K562 (cell line): ENCODE results near the gene KIF5C. TPM values are rescaled to one million over a fixed set of nuclear protein-coding genes. Genes with fewer than 3 reads are reported as not detected.

Source experiments
- ATAC-seq: fragments of 200-7000 bp; cut with Tn5 transposase; 3 replicates; pipeline ENCODE4 v1.9.1; 2020; ENCODE audit warnings: moderate library complexity
- BruUV-seq: library from RNA; stranded (reverse); fragments of 400-500 nt; replicated peaks from 2 replicates; lab custom pipeline; 2021; lab: Mats Ljungman, UMichigan
- CTCF ChIA-PET: fragments of 300-600 bp; formaldehyde crosslinking; extraction: SDS; loops from one replicate; lab custom pipeline; 2021; ENCODE audit warnings: low intra/inter-chr PET ratio; lab: Yijun Ruan, JAX
- POLR2A ChIA-PET: fragments of 300-600, 350-650 bp; sonication (Branson Sonifier 250); formaldehyde crosslinking; extraction: SDS; loops from one replicate; lab custom pipeline; 2021; ENCODE audit warnings: antibody characterized with exemption, inconsistent platforms; lab: Yijun Ruan, JAX
- DNase-seq, 4 experiments: peaks; one replicate each; pipeline versions ENCODE4 v3.0.0 to v3.0.0-alpha.2; 2011 to 2018; ENCODE audit warnings: low spot score in 3 of 4, mixed read lengths in 3 of 4; ENCODE audit errors: extremely low read depth in 1 of 4
- FAIRE-seq: peaks from 2 replicates; lab custom pipeline; 2011; peaks lifted over from hg19 to GRCh38; lab: Jason Lieb, UNC
- H2AFZ ChIP-seq: 2 replicates; pipeline ENCODE4 v1.6.0; 2011; ENCODE audit warnings: low read depth, low read length, control low read depth, inconsistent platforms
- H3K27ac ChIP-seq: fragments of 200-600 bp; 3 replicates; pipeline ENCODE4 v1.8.0; 2011; ENCODE audit warnings: low read depth, mild to moderate bottlenecking, control low read depth, inconsistent platforms, low read length, moderate library complexity, mixed read lengths; ENCODE audit errors: extremely low read depth
- H3K27me3 ChIP-seq, 2 experiments: fragments of 300-600 bp in 1 of 2; 2 replicates in 1 of 2; 3 replicates in 1 of 2; pipeline versions ENCODE4 v1.6.0 to v1.8.0; 2011; ENCODE audit warnings: inconsistent platforms in 2 of 2, low read length in 2 of 2, mild to moderate bottlenecking in 1 of 2, mixed read lengths in 1 of 2, moderate library complexity in 1 of 2; ENCODE audit not compliant: control insufficient read depth in 2 of 2, insufficient read depth in 2 of 2
- H3K36me3 ChIP-seq: fragments of 300-600 bp; 3 replicates; pipeline ENCODE4 v1.8.0; 2011; ENCODE audit warnings: mild to moderate bottlenecking, low read length, inconsistent platforms; ENCODE audit not compliant: control insufficient read depth, insufficient read depth
- H3K4me1 ChIP-seq, 2 experiments: fragments of 200-600 bp in 1 of 2; replicated peaks in 1 of 2; 2 replicates in 1 of 2; 3 replicates in 1 of 2; pipeline versions ENCODE4 v1.5.1 to v1.8.0; 2011; ENCODE audit warnings: inconsistent platforms in 2 of 2, low read length in 2 of 2, mild to moderate bottlenecking in 1 of 2, mixed read lengths in 1 of 2, moderate library complexity in 1 of 2; ENCODE audit not compliant: control insufficient read depth in 2 of 2, insufficient read depth in 2 of 2
- H3K4me2 ChIP-seq: 2 replicates; pipeline ENCODE4 v1.6.1; 2011; ENCODE audit warnings: low read length, control low read depth, inconsistent platforms, mixed read lengths; ENCODE audit not compliant: insufficient read depth
- H3K4me3 ChIP-seq: fragments of 200-600 bp; sonication (generic), shearing (Covaris generic); 2 replicates; pipeline ENCODE4 v1.5.1; 2016; ENCODE audit warnings: control low read depth, inconsistent platforms
- H3K79me2 ChIP-seq: fragments of 200-600 bp; 3 replicates; pipeline ENCODE4 v1.8.0; 2011; ENCODE audit warnings: low read length, inconsistent platforms; ENCODE audit not compliant: control insufficient read depth, insufficient read depth
- H3K9ac ChIP-seq, 2 experiments: 2 replicates each; pipeline versions ENCODE4 v1.6.0 to v1.6.1; 2011; ENCODE audit warnings: low read depth in 2 of 2, low read length in 2 of 2, control low read depth in 1 of 2, inconsistent platforms in 1 of 2, mild to moderate bottlenecking in 1 of 2, mixed read lengths in 1 of 2; ENCODE audit not compliant: insufficient read depth in 1 of 2
- H3K9me1 ChIP-seq: one replicate; pipeline ENCODE4 v1.6.0; 2011; ENCODE audit warnings: inconsistent platforms, mild to moderate bottlenecking, low read length, moderate library complexity; ENCODE audit not compliant: control insufficient read depth, insufficient read depth
- H3K9me3 ChIP-seq: replicated peaks from 2 replicates; pipeline ENCODE4 v1.5.1; 2011; ENCODE audit warnings: low read depth, low read length, inconsistent platforms; ENCODE audit not compliant: control insufficient read depth, insufficient read depth
- H4K20me1 ChIP-seq: replicated peaks from 2 replicates; pipeline ENCODE4 v1.6.1; 2011; ENCODE audit warnings: low read length, inconsistent platforms, mixed read lengths; ENCODE audit not compliant: control insufficient read depth, insufficient read depth
- ATF7 ChIP-seq: fragments of 450-650 bp; IDR thresholded peaks from 2 replicates; pipeline ENCODE4 v1.7.1; 2014; ENCODE audit warnings: mild to moderate bottlenecking, moderate library complexity
- FOXJ3 ChIP-seq: sonication (generic); formaldehyde crosslinking; IDR thresholded peaks from 2 replicates; pipeline ENCODE4 v1.4.0; 2020; ENCODE audit warnings: mild to moderate bottlenecking, missing genetic modification reagents
- HDAC3 ChIP-seq: fragments of 450-650 bp; IDR thresholded peaks from 2 replicates; pipeline ENCODE4 v1.6.1; 2018; ENCODE audit warnings: borderline replicate concordance, mild to moderate bottlenecking, moderate library complexity; ENCODE audit not compliant: partially characterized antibody
- MEF2A ChIP-seq: IDR thresholded peaks from 2 replicates; pipeline ENCODE4 v1.6.1; 2011; ENCODE audit warnings: low read depth, mild to moderate bottlenecking, low read length, moderate library complexity; ENCODE audit not compliant: control insufficient read depth
- SMAD3 ChIP-seq: fragments of 450-650 bp; formaldehyde crosslinking; conservative IDR thresholded peaks from 2 replicates; pipeline ENCODE4 v1.4.0; 2020; ENCODE audit warnings: mild to moderate bottlenecking
- SMARCC2 ChIP-seq: fragments of 450-650 bp; IDR thresholded peaks from 2 replicates; pipeline ENCODE4 v1.6.1; 2017; ENCODE audit warnings: antibody characterized with exemption, moderate library complexity, mild to moderate bottlenecking, low read depth
- SMC3 ChIP-seq: conservative IDR thresholded peaks from 2 replicates; pipeline ENCODE4 v1.6.1; 2011; ENCODE audit warnings: low read depth, low read length, improper control_type of control experiment; ENCODE audit not compliant: insufficient read depth
- STAT5B ChIP-seq: fragments of 250-450 bp; sonication (Bioruptor Pico); IDR thresholded peaks from 2 replicates; pipeline ENCODE4 v1.8.0; 2021; ENCODE audit warnings: mild to moderate bottlenecking, inconsistent platforms
- ZNF408 ChIP-seq: fragments of 250-450 bp; sonication (Bioruptor Pico); IDR thresholded peaks from 2 replicates; pipeline ENCODE4 v1.4.0; 2020; ENCODE audit warnings: low read depth, mild to moderate bottlenecking, moderate library complexity
- ZNF77 ChIP-seq: fragments of 250-450 bp; sonication (Bioruptor Pico); IDR thresholded peaks from 2 replicates; pipeline ENCODE4 v1.5.0; 2020
- WGBS: fragments of 100-300 bp; shearing (Covaris generic); methylation state at CpG from one replicate; pipeline ENCODE4 v1.1.6; 2016; ENCODE audit warnings: low coverage, mixed read lengths; ENCODE audit not compliant: insufficient coverage; ENCODE audit errors: missing lambda C conversion rate; 5-methylcytosine and 5-hydroxymethylcytosine counted together
- in situ Hi-C: fragments of 300-500 bp; cut with MboI; formaldehyde crosslinking; loops from 4 replicates; pipeline ENCODE4 v1.15.0; 2018; ENCODE audit warnings: inconsistent platforms, mixed read lengths
- intact Hi-C: fragments of 100-400 bp; cut with micrococcal nuclease; formaldehyde crosslinking; loops from 2 replicates; pipeline ENCODE4 v1.14.2; 2022
- polyA plus RNA-seq, 8 experiments: library from polyadenylated mRNA; depleted of rRNA in 4 of 8; stranded (reverse) in 5 of 8; unstranded in 3 of 8; fragments of >200 nt; fragmentation: Nextera tagmentation in 2 of 8; fragmentation: Illumina TruSeq in 1 of 8; extraction: Ambion mirVana in 2 of 8; extraction: Trizol in 1 of 8; gene quantifications; 2 replicates each; pipeline versions ENCODE4 v1.2.1 to v1.2.3, GENCODE V29; 2011 to 2014; ENCODE audit warnings: inconsistent platforms in 1 of 8, missing spikeins in 1 of 8
- total RNA-seq, 7 experiments: library from RNA; depleted of rRNA in 6 of 7; stranded (reverse); fragments of >200 nt in 6 of 7; fragmentation: Illumina TruSeq in 2 of 7; extraction: Trizol in 2 of 7; gene quantifications; 2 replicates each; pipeline versions ENCODE4 v1.2.1 to v1.2.3, GENCODE V29; 2011 to 2021; ENCODE audit warnings: low replicate concordance in 1 of 7
- TF ChIP-seq, protein P1 (sequence below): sonication (generic); formaldehyde crosslinking; IDR thresholded peaks from 2 replicates; pipeline ENCODE4 v1.8.1; 2023; ENCODE audit warnings: mild to moderate bottlenecking, missing genetic modification reagents, moderate library complexity

The KIF5C gene
- total and polyA plus RNA-seq, 9 of the 15 experiments (the other 6 are each of a cell fraction or from before 2014, with no cell fraction given), result 0.01 to 0.09 (median 0.01) TPM; not detected in 6

DNA sequence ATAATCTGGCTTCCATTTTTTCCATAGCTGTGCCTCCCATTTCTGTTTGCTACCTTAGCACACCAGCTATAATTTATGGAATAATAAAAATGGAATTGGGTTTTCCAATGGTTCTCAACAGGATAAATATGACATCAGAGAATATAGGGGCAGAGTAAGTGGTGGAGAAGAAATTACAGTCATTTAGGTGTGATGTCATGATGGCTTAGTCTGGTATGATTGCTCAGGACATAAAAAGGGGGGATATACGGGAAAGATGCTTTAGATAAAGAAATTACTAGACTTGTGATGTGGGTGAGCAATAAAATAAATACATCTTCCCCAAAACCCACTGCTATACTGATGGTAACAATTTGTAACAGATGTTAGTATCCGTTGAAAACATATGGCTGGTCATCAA is 21.6 kb upstream of the KIF5C start:
- Histone ChIP-seq H3K9ac (no peak overlapping the region), H3K27ac (no peak overlapping the region), H3K4me1 (no peaks in the 10 kb centered on the region), H4K20me1 (no peaks in the 10 kb centered on the region), H3K4me3 (no peak overlapping the region), H3K4me2 (no peak overlapping the region), H3K27me3 (no peaks in the 10 kb centered on the region; a peak in 1 of 5 replicates), H2AFZ (no peak overlapping the region), H3K9me1 (no peaks in the 10 kb centered on the region), H3K36me3 (no peaks in the 10 kb centered on the region), H3K9me3 (no peaks in the 10 kb centered on the region), H3K79me2 (no peaks in the 10 kb centered on the region)
- no TSS peak for BruUV-seq
- intact Hi-C loops, result no loop called here
- ATAC-seq (no peak), DNase-seq (no peak), FAIRE-seq (no peak)
- in situ Hi-C loops, result no loop called here
- WGBS, result 0% methylated on average over 2 of the region's 2 CpGs
- no peak for TF ChIP-seq MEF2A
- TF ChIP-seq ZNF77 (CRISPR knock-in tag), result no peak
- no peak for TF ChIP-seq STAT5B (CRISPR knock-in tag)
- ChIA-PET CTCF (no interaction called here), POLR2A (no interaction called here)

DNA sequence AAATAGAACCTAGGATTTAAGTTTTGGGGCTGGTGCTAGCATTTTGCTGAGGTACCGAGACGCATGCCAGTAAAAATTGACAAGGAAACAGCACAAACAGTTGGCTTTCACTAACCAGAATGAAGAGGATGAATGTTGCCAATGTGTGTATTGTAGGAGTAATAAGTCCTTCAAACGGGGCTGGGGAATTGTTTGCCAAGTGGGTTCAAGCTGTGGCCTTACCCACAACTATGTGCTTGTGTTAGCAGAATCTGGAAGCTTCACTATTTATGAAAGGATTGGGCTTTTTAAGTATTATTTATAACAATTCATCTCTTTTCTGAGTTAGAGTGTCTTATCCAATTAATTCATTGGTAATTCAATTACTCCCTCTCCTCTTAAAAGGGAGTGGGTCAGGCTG is 15.0 kb upstream of the KIF5C start:
- CTCF ChIA-PET, result no interaction called here
- Histone ChIP-seq H3K9ac (no peak overlapping the region), H3K4me3 (no peak overlapping the region), H3K9me3 (no peaks in the 10 kb centered on the region), H3K4me1 (no peaks in the 10 kb centered on the region), H3K79me2 (no peaks in the 10 kb centered on the region), H3K27me3 (peaks cover 9 to 12% of the 10 kb centered on the region in 2 experiments; a peak in 2 of 5 replicates), H3K36me3 (no peaks in the 10 kb centered on the region), H3K9me1 (no peaks in the 10 kb centered on the region), H3K4me2 (no peak overlapping the region), H3K27ac (no peak overlapping the region), H4K20me1 (no peaks in the 10 kb centered on the region), H2AFZ (no peak overlapping the region)
- no peak for FAIRE-seq
- TF ChIP-seq, protein P1, sequence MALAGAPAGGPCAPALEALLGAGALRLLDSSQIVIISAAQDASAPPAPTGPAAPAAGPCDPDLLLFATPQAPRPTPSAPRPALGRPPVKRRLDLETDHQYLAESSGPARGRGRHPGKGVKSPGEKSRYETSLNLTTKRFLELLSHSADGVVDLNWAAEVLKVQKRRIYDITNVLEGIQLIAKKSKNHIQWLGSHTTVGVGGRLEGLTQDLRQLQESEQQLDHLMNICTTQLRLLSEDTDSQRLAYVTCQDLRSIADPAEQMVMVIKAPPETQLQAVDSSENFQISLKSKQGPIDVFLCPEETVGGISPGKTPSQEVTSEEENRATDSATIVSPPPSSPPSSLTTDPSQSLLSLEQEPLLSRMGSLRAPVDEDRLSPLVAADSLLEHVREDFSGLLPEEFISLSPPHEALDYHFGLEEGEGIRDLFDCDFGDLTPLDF (CRISPR knock-in tag), result no peak
- no peak for TF ChIP-seq SMC3
- no peak for TF ChIP-seq FOXJ3
- TF ChIP-seq SMARCC2, result no peak
- no peak for TF ChIP-seq HDAC3
- TF ChIP-seq ZNF408 (CRISPR knock-in tag), result no peak
- no peak for TF ChIP-seq SMAD3 (CRISPR knock-in tag)
- no peak for TF ChIP-seq ATF7
- 0% methylated on average over 3 of the region's 3 CpGs for WGBS
- intact Hi-C loops (no loop called here), in situ Hi-C loops (no loop called here)
- BruUV-seq, result no TSS peak
- ATAC-seq, result no peak
- POLR2A ChIA-PET, result no interaction called here
- DNase-seq, result no peak
